CD4-positive, alpha-beta T cell (primary cell): ENCODE results near the gene METTL24. TPM values are rescaled to one million over a fixed set of nuclear protein-coding genes. Genes with fewer than 3 reads are reported as not detected.

Source experiments
- ATAC-seq: fragments of 200-7000 bp; cut with Tn5 transposase; one replicate; pipeline ENCODE4 v1.10.0; 2022; ENCODE audit warnings: mild to moderate bottlenecking; ENCODE audit not compliant: poor library complexity
- CTCF ChIA-PET: fragments of 350-600 bp; sonication (Branson Sonifier 250); formaldehyde crosslinking; loops from one replicate; lab custom pipeline; 2021; ENCODE audit warnings: antibody characterized with exemption, inconsistent platforms; lab: Charles Lee
- POLR2A ChIA-PET: fragments of 350-600 bp; sonication (Branson Sonifier 250); formaldehyde crosslinking; loops from one replicate; lab custom pipeline; 2021; ENCODE audit warnings: antibody characterized with exemption, inconsistent platforms; lab: Charles Lee
- DNase-seq, 14 experiments: peaks; one replicate each; pipeline ENCODE4 v3.0.0-alpha.2; 2013 to 2020; ENCODE audit warnings: mixed read lengths in 2 of 14
- H3K27ac ChIP-seq, 2 donors: one replicate each; pipeline versions ENCODE4 v1.5.1 to v1.7.0; 2013; ENCODE audit warnings: low read length in 2 of 2, low read depth in 1 of 2, mild to moderate bottlenecking in 1 of 2
- H3K27me3 ChIP-seq, 2 experiments: 1 replicate in 1 of 2; 2 replicates in 1 of 2; pipeline versions ENCODE4 v1.6.1 to v1.7.0; 2013; ENCODE audit warnings: low read length in 2 of 2, control low read depth in 1 of 2, mild to moderate bottlenecking in 1 of 2, moderate library complexity in 1 of 2; ENCODE audit not compliant: insufficient read depth in 2 of 2, control insufficient read depth in 1 of 2
- H3K36me3 ChIP-seq: one replicate; pipeline ENCODE4 v1.6.1; 2013; ENCODE audit warnings: low read length, control low read depth; ENCODE audit not compliant: insufficient read depth
- H3K4me1 ChIP-seq: one replicate; pipeline ENCODE4 v1.6.1; 2013; ENCODE audit warnings: low read length, control low read depth; ENCODE audit not compliant: insufficient read depth
- H3K4me3 ChIP-seq: one replicate; pipeline ENCODE4 v1.5.1; 2013; ENCODE audit warnings: mild to moderate bottlenecking, low read length, moderate library complexity
- H3K9me3 ChIP-seq, 2 experiments: 1 replicate in 1 of 2; 2 replicates in 1 of 2; pipeline versions ENCODE4 v1.6.1 to v1.7.0; 2013; ENCODE audit warnings: low read length in 2 of 2, mild to moderate bottlenecking in 2 of 2, control low read depth in 1 of 2, moderate library complexity in 1 of 2; ENCODE audit not compliant: control insufficient read depth in 1 of 2, insufficient read depth in 1 of 2
- H3K27ac Mint-ChIP-seq: one replicate; pipeline ENCODE4 v1.8.0; 2020; ENCODE audit warnings: mixed read lengths
- H3K27me3 Mint-ChIP-seq: one replicate; pipeline ENCODE4 v1.8.0; 2021; ENCODE audit warnings: mixed read lengths
- H3K36me3 Mint-ChIP-seq: one replicate; pipeline ENCODE4 v1.8.0; 2021; ENCODE audit warnings: low read depth, mixed read lengths
- H3K4me1 Mint-ChIP-seq: one replicate; pipeline ENCODE4 v1.8.0; 2021; ENCODE audit warnings: low read depth, mixed read lengths
- H3K4me3 Mint-ChIP-seq: one replicate; pipeline ENCODE4 v1.8.0; 2020; ENCODE audit warnings: mild to moderate bottlenecking, mixed read lengths
- H3K9me3 Mint-ChIP-seq: one replicate; pipeline ENCODE4 v1.8.0; 2020; ENCODE audit warnings: mixed read lengths
- intact Hi-C, 2 experiments: fragments of 100-400 bp; cut with DNase I in 1 of 2; cut with micrococcal nuclease in 1 of 2; formaldehyde crosslinking; loops; one replicate each; pipeline versions ENCODE4 v1.15.1 to v1.9.0; 2023 to 2025; cut with DNase I, micrococcal nuclease
- total RNA-seq, 174 experiments: library from RNA in 2 of 174; stranded (reverse) in 2 of 174; gene quantifications; one replicate each; pipeline ENCODE4 v1.2.3 and lab custom pipeline; 2021 to 2026
- TF ChIP-seq, protein P1 (sequence below): fragments of 200-600 bp; IDR thresholded peaks from one replicate; pipeline ENCODE4 v1.8.0; 2022; ENCODE audit warnings: antibody characterized with exemption, mild to moderate bottlenecking

METTL24 gene
- total RNA-seq, 2 experiments from 2014 or later, result not detected

DNA sequence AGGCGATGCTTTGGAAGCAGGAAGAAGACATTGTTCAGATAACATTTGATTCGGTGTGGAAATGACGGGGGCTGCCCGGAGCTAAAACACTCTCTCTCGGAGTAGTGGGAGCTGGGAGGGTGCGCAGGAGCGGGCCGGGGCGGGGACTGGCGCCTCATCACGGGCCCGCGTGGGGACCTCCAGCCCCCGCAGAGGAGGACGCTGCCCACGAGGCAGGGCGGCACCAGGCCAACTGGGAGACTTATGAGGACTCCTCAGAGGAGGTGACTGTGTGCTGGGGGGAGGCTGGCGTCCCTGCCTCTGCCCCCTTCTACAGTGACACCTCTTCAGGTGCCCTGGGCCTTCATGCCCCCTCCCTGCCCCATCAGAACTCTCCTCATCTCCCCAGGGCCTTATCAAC lies 42.1 kb upstream of the METTL24 start:
- Mint-ChIP-seq H3K4me1 (no peaks in the 10 kb centered on the region), H3K9me3 (no peaks in the 10 kb centered on the region), H3K36me3 (no peaks in the 10 kb centered on the region), H3K27me3 (no peaks in the 10 kb centered on the region), H3K27ac (no peak overlapping the region), H3K4me3 (no peak overlapping the region)
- Histone ChIP-seq H3K27me3 (peaks cover 2 to 6% of the 10 kb centered on the region in 2 experiments), H3K4me1 (no peaks in the 10 kb centered on the region), H3K27ac (no peak overlapping the region), H3K4me3 (peak overlapping the region; percentile 34), H3K9me3 (no peaks in the 10 kb centered on the region), H3K36me3 (no peaks in the 10 kb centered on the region)
- intact Hi-C loops, result no loop called here
- ATAC-seq (no peak), DNase-seq (no peak)
- ChIA-PET POLR2A (no interaction called here), CTCF (no interaction called here)
- TF ChIP-seq, protein P1, sequence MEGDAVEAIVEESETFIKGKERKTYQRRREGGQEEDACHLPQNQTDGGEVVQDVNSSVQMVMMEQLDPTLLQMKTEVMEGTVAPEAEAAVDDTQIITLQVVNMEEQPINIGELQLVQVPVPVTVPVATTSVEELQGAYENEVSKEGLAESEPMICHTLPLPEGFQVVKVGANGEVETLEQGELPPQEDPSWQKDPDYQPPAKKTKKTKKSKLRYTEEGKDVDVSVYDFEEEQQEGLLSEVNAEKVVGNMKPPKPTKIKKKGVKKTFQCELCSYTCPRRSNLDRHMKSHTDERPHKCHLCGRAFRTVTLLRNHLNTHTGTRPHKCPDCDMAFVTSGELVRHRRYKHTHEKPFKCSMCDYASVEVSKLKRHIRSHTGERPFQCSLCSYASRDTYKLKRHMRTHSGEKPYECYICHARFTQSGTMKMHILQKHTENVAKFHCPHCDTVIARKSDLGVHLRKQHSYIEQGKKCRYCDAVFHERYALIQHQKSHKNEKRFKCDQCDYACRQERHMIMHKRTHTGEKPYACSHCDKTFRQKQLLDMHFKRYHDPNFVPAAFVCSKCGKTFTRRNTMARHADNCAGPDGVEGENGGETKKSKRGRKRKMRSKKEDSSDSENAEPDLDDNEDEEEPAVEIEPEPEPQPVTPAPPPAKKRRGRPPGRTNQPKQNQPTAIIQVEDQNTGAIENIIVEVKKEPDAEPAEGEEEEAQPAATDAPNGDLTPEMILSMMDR, result no peak

DNA sequence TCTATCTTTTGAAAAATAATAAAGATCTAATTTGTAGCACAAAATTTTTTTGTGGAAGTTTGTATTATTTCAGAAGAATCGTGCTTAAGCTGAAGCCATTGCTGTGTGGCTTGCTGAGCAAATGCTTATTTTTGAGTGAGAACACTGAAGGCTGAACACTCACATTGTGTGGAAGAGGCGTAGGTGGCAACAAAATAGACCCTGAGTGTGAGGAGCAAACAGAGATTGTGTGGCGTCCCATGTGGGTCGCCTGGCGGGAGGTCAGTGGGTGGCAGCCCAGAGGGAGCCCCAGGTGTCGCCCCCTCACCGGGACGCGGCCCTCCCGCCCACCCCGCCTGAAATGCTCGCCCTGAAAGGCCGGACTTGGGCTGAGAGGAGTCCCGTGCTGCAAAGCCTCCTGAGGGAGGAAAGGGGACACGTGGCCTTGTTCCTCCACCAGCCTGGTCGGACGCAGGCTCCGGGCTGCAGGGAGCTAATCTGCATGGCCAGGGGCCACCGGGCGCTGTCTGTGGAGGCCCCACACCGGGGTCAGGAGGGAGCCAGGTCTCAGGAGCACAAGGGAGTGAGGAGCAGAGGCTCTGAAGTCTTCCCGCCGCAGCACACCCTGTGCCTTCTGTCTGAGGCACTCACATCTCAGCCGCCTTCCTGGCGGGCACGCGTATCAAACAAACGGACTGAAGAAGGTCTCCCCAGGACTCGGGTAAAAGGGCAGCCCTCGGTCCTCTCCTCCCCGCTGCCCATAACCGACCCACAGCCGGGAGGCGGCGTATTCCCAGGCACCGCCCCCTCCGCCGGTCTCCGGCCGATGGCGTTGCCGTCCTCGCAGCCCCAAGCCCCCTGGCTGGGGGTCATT lies 41.3 kb upstream of the METTL24 start:
- TF ChIP-seq, protein P1, result no peak
- ATAC-seq (no peak), DNase-seq (no peak)
- Histone ChIP-seq H3K4me1 (no peaks in the 10 kb centered on the region), H3K27ac (no peak overlapping the region), H3K27me3 (peaks cover 2 to 6% of the 10 kb centered on the region in 2 experiments), H3K36me3 (no peaks in the 10 kb centered on the region), H3K4me3 (peak overlapping the region; percentile 34), H3K9me3 (no peaks in the 10 kb centered on the region)
- H3K9me3 Mint-ChIP-seq, result no peaks in the 10 kb centered on the region
- ChIA-PET CTCF (interaction anchor here (0.6 kb wide), 1 partner anchor 122 kb away, joined by 3 read pairs; no protein-coding TSS in a partner anchor), POLR2A (no interaction called here)
- no peak overlapping the region for H3K4me3 Mint-ChIP-seq
- H3K4me1 Mint-ChIP-seq, result no peaks in the 10 kb centered on the region
- no peaks in the 10 kb centered on the region for H3K27me3 Mint-ChIP-seq
- intact Hi-C loops, result no loop called here
- no peak overlapping the region for H3K27ac Mint-ChIP-seq
- H3K36me3 Mint-ChIP-seq, result no peaks in the 10 kb centered on the region

DNA sequence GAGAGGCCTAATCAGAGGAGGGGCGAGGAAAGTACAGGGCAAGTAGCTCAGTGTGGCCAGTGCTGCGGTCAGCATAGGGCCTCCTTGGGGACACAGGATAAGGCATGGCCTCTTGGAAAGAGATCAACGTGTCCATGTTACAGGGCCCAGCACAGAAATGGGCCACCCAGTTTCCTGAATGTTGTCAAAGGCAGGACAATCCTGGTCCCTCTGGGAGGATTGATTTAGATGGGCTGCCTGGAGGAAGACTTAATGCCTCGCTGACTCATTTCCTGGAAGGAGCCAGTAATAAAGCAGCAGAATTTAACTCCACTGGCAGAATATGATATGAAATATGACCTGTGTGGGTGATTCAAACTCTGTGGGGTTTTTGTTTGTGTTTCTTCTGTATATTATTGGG lies 40.6 kb upstream of the METTL24 start:
- H3K9me3 ChIP-seq, result no peaks in the 10 kb centered on the region
- H3K4me3 ChIP-seq, result no peak overlapping the region
- CTCF ChIA-PET, result no interaction called here
- TF ChIP-seq, protein P1, result no peak
- Mint-ChIP-seq H3K9me3 (no peaks in the 10 kb centered on the region), H3K36me3 (no peaks in the 10 kb centered on the region), H3K27ac (no peak overlapping the region), H3K4me1 (no peaks in the 10 kb centered on the region), H3K4me3 (no peak overlapping the region), H3K27me3 (no peaks in the 10 kb centered on the region)
- H3K27me3 ChIP-seq, result peaks cover 2 to 6% of the 10 kb centered on the region in 2 experiments
- H3K36me3 ChIP-seq, result no peaks in the 10 kb centered on the region
- intact Hi-C loops, result no loop called here
- H3K4me1 ChIP-seq, result no peaks in the 10 kb centered on the region
- DNase-seq (no peak), ATAC-seq (no peak)
- POLR2A ChIA-PET, result interaction anchor here (0.6 kb wide), 1 partner anchor 13 kb away, joined by 5 read pairs; no protein-coding TSS in a partner anchor
- no peak overlapping the region for H3K27ac ChIP-seq
